B cell (primary cell): Measurements from ENCODE around the gene GNG13. TPM values are rescaled to one million over a fixed set of nuclear protein-coding genes. Genes with fewer than 3 reads are reported as not detected.

Experiments
- ATAC-seq: fragments of 200-7000 bp; cut with Tn5 transposase; one replicate; pipeline ENCODE4 v1.10.0; 2021; ENCODE audit warnings: low read depth, mild to moderate bottlenecking, moderate number of reproducible peaks, moderate library complexity
- CTCF ChIA-PET: fragments of 350-600 bp; sonication (Branson Sonifier 250); formaldehyde crosslinking; loops from one replicate; lab custom pipeline; 2021; ENCODE audit warnings: antibody characterized with exemption, inconsistent platforms; lab: Charles Lee
- POLR2A ChIA-PET: fragments of 350-600 bp; sonication (Branson Sonifier 250); formaldehyde crosslinking; loops from one replicate; lab custom pipeline; 2021; ENCODE audit warnings: antibody characterized with exemption; lab: Charles Lee
- DNase-seq: peaks from one replicate; pipeline ENCODE4 v3.0.0; 2013
- H2AFZ ChIP-seq: 2 replicates; pipeline ENCODE4 v1.6.1; 2012; ENCODE audit warnings: mild to moderate bottlenecking, low read depth, low read length; ENCODE audit not compliant: insufficient read depth, poor library complexity, severe bottlenecking
- H3K27ac ChIP-seq, 2 donors: 1 replicate in 1 of 2; 2 replicates in 1 of 2; pipeline ENCODE4 v1.5.1; 2012 to 2013; ENCODE audit warnings: low read length in 2 of 2, mild to moderate bottlenecking in 2 of 2, moderate library complexity in 1 of 2
- H3K27me3 ChIP-seq, 4 experiments: fragments of 200-600 bp in 1 of 4; sonication (generic) in 1 of 4; replicated peaks in 1 of 4; 1 replicate in 2 of 4; 2 replicates in 2 of 4; pipeline versions ENCODE4 v1.6.1 to v1.7.0; 2013 to 2016; ENCODE audit warnings: low read length in 3 of 4, mild to moderate bottlenecking in 2 of 4, mixed read lengths in 1 of 4, moderate library complexity in 1 of 4; ENCODE audit not compliant: insufficient read depth in 4 of 4, control insufficient read depth in 3 of 4; ENCODE audit errors: control extremely low read depth in 1 of 4
- H3K36me3 ChIP-seq, 2 experiments: replicated peaks in 1 of 2; 1 replicate in 1 of 2; 2 replicates in 1 of 2; pipeline versions ENCODE4 v1.6.1 to v1.7.1; 2013; ENCODE audit warnings: low read length in 1 of 2; ENCODE audit not compliant: insufficient read depth in 2 of 2, control insufficient read depth in 1 of 2; ENCODE audit errors: control extremely low read depth in 1 of 2, extremely low read depth in 1 of 2
- H3K4me1 ChIP-seq, 2 donors: fragments of 200-600 bp in 1 of 2; sonication (generic) in 1 of 2; 1 replicate in 1 of 2; 2 replicates in 1 of 2; pipeline versions ENCODE4 v1.5.1 to v1.6.1; 2013 to 2017; ENCODE audit warnings: low read length in 2 of 2; ENCODE audit not compliant: control insufficient read depth in 2 of 2, insufficient read depth in 2 of 2
- H3K4me2 ChIP-seq: replicated peaks from 2 replicates; pipeline ENCODE3; 2012; ENCODE audit warnings: mild to moderate bottlenecking, low read depth, low read length; ENCODE audit not compliant: poor library complexity, severe bottlenecking
- H3K4me3 ChIP-seq, 5 experiments: fragments of 200-600 bp in 1 of 5; sonication (generic) in 1 of 5; 1 replicate in 3 of 5; 2 replicates in 2 of 5; pipeline versions ENCODE4 v1.5.1 to v1.7.0; 2011 to 2016; ENCODE audit warnings: low read length in 4 of 5, mild to moderate bottlenecking in 4 of 5, low read depth in 2 of 5, control low read depth in 1 of 5, moderate library complexity in 1 of 5; ENCODE audit not compliant: insufficient read depth in 1 of 5; ENCODE audit errors: control extremely low read depth in 1 of 5, extremely low read depth in 1 of 5
- H3K79me2 ChIP-seq: fragments of 200-600 bp; sonication (generic); one replicate; pipeline ENCODE4 v1.6.0; 2016; ENCODE audit warnings: low read length; ENCODE audit not compliant: control insufficient read depth, insufficient read depth
- H3K9ac ChIP-seq: fragments of 200-600 bp; sonication (generic); 2 replicates; pipeline ENCODE4 v1.6.1; 2017; ENCODE audit warnings: mild to moderate bottlenecking, low read length, moderate library complexity
- H3K9me3 ChIP-seq, 3 donors: one replicate each; pipeline versions ENCODE4 v1.6.1 to v1.7.1; 2013; ENCODE audit warnings: low read length in 2 of 3; ENCODE audit not compliant: control insufficient read depth in 2 of 3, insufficient read depth in 1 of 3; ENCODE audit errors: control extremely low read depth in 1 of 3
- H4K20me1 ChIP-seq: 2 replicates; pipeline ENCODE4 v1.6.0; 2012; ENCODE audit warnings: mild to moderate bottlenecking, low read length; ENCODE audit not compliant: insufficient read depth, control insufficient read depth, poor library complexity, severe bottlenecking
- H3K27ac Mint-ChIP-seq: one replicate; pipeline ENCODE4 v1.8.0; 2021; ENCODE audit warnings: mixed read lengths
- H3K27me3 Mint-ChIP-seq: one replicate; pipeline ENCODE4 v1.8.0; 2021; ENCODE audit warnings: mixed read lengths
- H3K4me1 Mint-ChIP-seq: one replicate; pipeline ENCODE4 v1.8.0; 2021; ENCODE audit warnings: mixed read lengths
- H3K4me3 Mint-ChIP-seq: one replicate; pipeline ENCODE4 v1.8.0; 2021; ENCODE audit warnings: mixed read lengths
- H3K9me3 Mint-ChIP-seq: one replicate; pipeline ENCODE4 v1.8.0; 2022; ENCODE audit warnings: mixed read lengths; ENCODE audit not compliant: insufficient read depth
- EZH2 ChIP-seq: IDR thresholded peaks from 2 replicates; pipeline ENCODE4 v1.6.1; 2012; ENCODE audit warnings: borderline replicate concordance, low read depth, mild to moderate bottlenecking, moderate library complexity, low read length; ENCODE audit not compliant: insufficient read depth, poor library complexity, severe bottlenecking
- WGBS: methylation state at CpG from one replicate; pipeline ENCODE4 v1.1.5; 2013; ENCODE audit warnings: missing lambda C conversion rate; ENCODE audit not compliant: insufficient coverage; 5-methylcytosine and 5-hydroxymethylcytosine counted together
- intact Hi-C: fragments of 100-400 bp; cut with micrococcal nuclease; formaldehyde crosslinking; loops from one replicate; pipeline ENCODE4 v1.10.0; 2022
- polyA plus RNA-seq: library from polyadenylated mRNA; depleted of rRNA; stranded (reverse); fragments of >200 nt; gene quantifications from 2 replicates; pipeline ENCODE4 v1.2.3, GENCODE V29; 2012
- total RNA-seq, 2 donors: library from RNA; stranded (reverse); fragments of 120-200 nt in 1 of 2; gene quantifications; 1 replicate in 1 of 2; 2 replicates in 1 of 2; pipeline versions ENCODE4 v1.2.3 to v1.2.4, GENCODE V29; 2013 to 2022
- TF ChIP-seq, protein P1 (sequence below): fragments of 200-600 bp; IDR thresholded peaks from one replicate; pipeline ENCODE4 v1.8.0; 2022; ENCODE audit warnings: antibody characterized with exemption, mild to moderate bottlenecking

GNG13 gene
- total and polyA plus RNA-seq, 2 donors (not counting 1 experiment from before 2014, with no cell fraction given): not detected

GRCh38 chr16:840561-841454, 40.3 kb upstream of the GNG13 start:
- intact Hi-C loops: no loop called here
- peaks cover 0 to 32% (median 12%) of the 10 kb centered on the region in 3 donors for H3K9me3 ChIP-seq
- H3K36me3 ChIP-seq: no peaks in the 10 kb centered on the region
- H3K4me2 ChIP-seq: no peak overlapping the region
- H3K27ac ChIP-seq: no peak overlapping the region
- H4K20me1 ChIP-seq: no peaks in the 10 kb centered on the region
- TF ChIP-seq EZH2: no peak
- TF ChIP-seq, protein P1, sequence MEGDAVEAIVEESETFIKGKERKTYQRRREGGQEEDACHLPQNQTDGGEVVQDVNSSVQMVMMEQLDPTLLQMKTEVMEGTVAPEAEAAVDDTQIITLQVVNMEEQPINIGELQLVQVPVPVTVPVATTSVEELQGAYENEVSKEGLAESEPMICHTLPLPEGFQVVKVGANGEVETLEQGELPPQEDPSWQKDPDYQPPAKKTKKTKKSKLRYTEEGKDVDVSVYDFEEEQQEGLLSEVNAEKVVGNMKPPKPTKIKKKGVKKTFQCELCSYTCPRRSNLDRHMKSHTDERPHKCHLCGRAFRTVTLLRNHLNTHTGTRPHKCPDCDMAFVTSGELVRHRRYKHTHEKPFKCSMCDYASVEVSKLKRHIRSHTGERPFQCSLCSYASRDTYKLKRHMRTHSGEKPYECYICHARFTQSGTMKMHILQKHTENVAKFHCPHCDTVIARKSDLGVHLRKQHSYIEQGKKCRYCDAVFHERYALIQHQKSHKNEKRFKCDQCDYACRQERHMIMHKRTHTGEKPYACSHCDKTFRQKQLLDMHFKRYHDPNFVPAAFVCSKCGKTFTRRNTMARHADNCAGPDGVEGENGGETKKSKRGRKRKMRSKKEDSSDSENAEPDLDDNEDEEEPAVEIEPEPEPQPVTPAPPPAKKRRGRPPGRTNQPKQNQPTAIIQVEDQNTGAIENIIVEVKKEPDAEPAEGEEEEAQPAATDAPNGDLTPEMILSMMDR: no peak
- 90% methylated on average over 23 of the region's 34 CpGs for WGBS
- peaks cover 0 to 3% (median 0%) of the 10 kb centered on the region in 4 experiments for H3K27me3 ChIP-seq
- no peak overlapping the region for H3K27ac Mint-ChIP-seq
- CTCF ChIA-PET: no interaction called here
- H3K79me2 ChIP-seq: no peaks in the 10 kb centered on the region
- no peaks in the 10 kb centered on the region for H3K4me1 ChIP-seq
- no peak overlapping the region for H3K4me3 ChIP-seq
- no peak for DNase-seq
- no peak overlapping the region for H3K4me3 Mint-ChIP-seq
- H3K9me3 Mint-ChIP-seq: no peaks in the 10 kb centered on the region
- POLR2A ChIA-PET: no interaction called here
- no peaks in the 10 kb centered on the region for H3K4me1 Mint-ChIP-seq
- ATAC-seq: no peak
- H3K9ac ChIP-seq: no peak overlapping the region
- H3K27me3 Mint-ChIP-seq: peaks cover 3% of the 10 kb centered on the region
- no peak overlapping the region for H2AFZ ChIP-seq
